RWPE1 (cell line): ENCODE data around the gene KRTAP9-3.
"Not testable (repeated sequence)": the region's sequence is repeated elsewhere in the genome, so short reads cannot be mapped to it uniquely, and the experiment has no call there.

Experiments
- CTCF ChIA-PET: fragments of 350-600 bp; sonication (Branson Sonifier 250); formaldehyde crosslinking; extraction: SDS; loops from one replicate; lab custom pipeline; 2021; lab: Yijun Ruan, JAX
- POLR2A ChIA-PET: fragments of 400-600 bp; formaldehyde crosslinking; extraction: SDS; loops from one replicate; lab custom pipeline; 2020; ENCODE audit warnings: antibody characterized with exemption; ENCODE audit not compliant: low non-redundant PET; lab: Yijun Ruan, JAX
- DNase-seq: peaks from one replicate; pipeline ENCODE4 v3.0.0; 2012; ENCODE audit warnings: low spot score
- H3K27ac ChIP-seq: fragments of 450-650 bp; 2 replicates; pipeline ENCODE4 v1.5.1; 2017
- CTCF ChIP-seq: fragments of 450-650 bp; conservative IDR thresholded peaks from 2 replicates; pipeline ENCODE4 v1.5.1; 2017; ENCODE audit warnings: low read depth, mild to moderate bottlenecking

KRTAP9-3 gene

GRCh38 chr17:41230094-41230493 lies 2.2 kb upstream of the KRTAP9-3 start:
- TF ChIP-seq CTCF: no peak
- DNase-seq: no peak
- ChIA-PET POLR2A (no interaction called here), CTCF (no interaction called here)
- H3K27ac ChIP-seq: no peak overlapping the region

- no peak for DNase-seq
- ChIA-PET POLR2A (no interaction called here), CTCF (no interaction called here)
- TF ChIP-seq CTCF: no peak
- no peak overlapping the region for H3K27ac ChIP-seq
Observed at GRCh38 chr17:41231731-41232130, 518 bp upstream of the KRTAP9-3 start.

- CTCF ChIA-PET: interaction anchor here (0.7 kb wide), 1 partner anchor 251 kb away, joined by 3 read pairs; no protein-coding TSS in a partner anchor
- POLR2A ChIA-PET, H3K27ac ChIP-seq, DNase-seq: not testable (repeated sequence)
Observed at GRCh38 chr17:41237116-41237515, 4.9 kb downstream of the KRTAP9-3 start.

GRCh38 chr17:41237949-41238437 lies 5.7 kb downstream of the KRTAP9-3 start, which contains the start of gene KRTAP9-8:
Gene KRTAP9-8 (plus strand): TSS chr17:41237999. CDS start chr17:41238052, 53 bp downstream.
- DNase-seq, CTCF ChIA-PET, H3K27ac ChIP-seq, POLR2A ChIA-PET: not testable (repeated sequence)

- H3K27ac ChIP-seq, DNase-seq, POLR2A ChIA-PET: not testable (repeated sequence)
- CTCF ChIA-PET: interaction anchor here (0.6 kb wide), 1 partner anchor 39 kb away, joined by 5 read pairs; no protein-coding TSS in a partner anchor
Observed at GRCh38 chr17:41246995-41247787, 14.9 kb downstream of the KRTAP9-3 start.

GRCh38 chr17:41249637-41250240 lies 17.5 kb downstream of the KRTAP9-3 start, which contains the start of gene KRTAP9-4:
Gene KRTAP9-4 (plus strand): TSS chr17:41249687. CDS start chr17:41249721, 34 bp downstream.
- POLR2A ChIA-PET, DNase-seq, H3K27ac ChIP-seq, CTCF ChIA-PET: not testable (repeated sequence)

GRCh38 chr17:41251261-41251660 lies 19.0 kb downstream of the KRTAP9-3 start:
- CTCF ChIA-PET: no interaction called here
- POLR2A ChIA-PET: no interaction called here
- DNase-seq: no peak
- no peak overlapping the region for H3K27ac ChIP-seq
- no peak for TF ChIP-seq CTCF

GRCh38 chr17:41254861-41255260 lies 22.6 kb downstream of the KRTAP9-3 start:
- CTCF ChIA-PET: no interaction called here
- no peak for TF ChIP-seq CTCF
- no peak for DNase-seq
- no peak overlapping the region for H3K27ac ChIP-seq
- POLR2A ChIA-PET: no interaction called here

GRCh38 chr17:41255381-41256290 lies 23.4 kb downstream of the KRTAP9-3 start, which contains the start of gene KRTAP9-9:
Gene KRTAP9-9 (plus strand): TSS chr17:41255384.
- DNase-seq, CTCF ChIA-PET, POLR2A ChIA-PET, H3K27ac ChIP-seq: not testable (repeated sequence)
